Measurements from ENCODE around the gene APBA1.
"Not testable (repeated sequence)": the region's sequence is repeated elsewhere in the genome, so short reads cannot be mapped to it uniquely, and the experiment has no call there.

The APBA1 gene

GRCh38 chr9:69425136-69425801 lies 246.9 kb downstream of the APBA1 start:
- no peak for DNase-seq (ENCODE audit: low read depth)
- no peak overlapping the region for H3K4me3 ChIP-seq (ENCODE audit: low read depth, low read length)
- no peak for TF ChIP-seq CTCF (conservative IDR thresholded peaks at IDR 0.05; ENCODE audit: low read depth, low read length)

GRCh38 chr9:69421908-69422801 lies 250.0 kb downstream of the APBA1 start:
- H3K4me3 ChIP-seq (ENCODE audit: low read depth, low read length): no peak overlapping the region
- DNase-seq (ENCODE audit: low read depth): peak; percentile 74
- TF ChIP-seq CTCF (conservative IDR thresholded peaks at IDR 0.05; ENCODE audit: low read depth, low read length): peak; percentile 85

GRCh38 chr9:69420611-69421270 lies 251.4 kb downstream of the APBA1 start:
- DNase-seq (ENCODE audit: low read depth): no peak
- H3K4me3 ChIP-seq (ENCODE audit: low read depth, low read length): no peak overlapping the region
- no peak for TF ChIP-seq CTCF (conservative IDR thresholded peaks at IDR 0.05; ENCODE audit: low read depth, low read length)

- DNase-seq (ENCODE audit: low read depth): peak; percentile 74
- no peak overlapping the region for H3K4me3 ChIP-seq (ENCODE audit: low read depth, low read length)
- peak; percentile 82 for TF ChIP-seq CTCF (conservative IDR thresholded peaks at IDR 0.05; ENCODE audit: low read depth, low read length)
Observed at GRCh38 chr9:69412741-69413150, 259.4 kb downstream of the APBA1 start.

- no peak for DNase-seq (ENCODE audit: low read depth)
- no peak for TF ChIP-seq CTCF (conservative IDR thresholded peaks at IDR 0.05; ENCODE audit: low read depth, low read length)
- peak overlapping the region; percentile 5 for H3K4me3 ChIP-seq (ENCODE audit: low read depth, low read length)
Observed at GRCh38 chr9:69411931-69412740, 260.0 kb downstream of the APBA1 start.

- no peak for TF ChIP-seq CTCF (conservative IDR thresholded peaks at IDR 0.05; ENCODE audit: low read depth, low read length)
Observed at GRCh38 chr9:69411246-69411645, 260.9 kb downstream of the APBA1 start.

GRCh38 chr9:69409936-69410335 lies 262.2 kb downstream of the APBA1 start:
- H3K4me3 ChIP-seq (ENCODE audit: low read depth, low read length); DNase-seq (ENCODE audit: low read depth): not testable (repeated sequence)

More at GRCh38 chr9:69411246-69411645, 260.9 kb downstream of the APBA1 start:
- no peak overlapping the region for H3K4me3 ChIP-seq (ENCODE audit: low read depth, low read length)
- DNase-seq (ENCODE audit: low read depth): no peak
